ENCODE measurements around the gene MR1.
A peak's percentile ranks its signal among the peaks of the same experiment; 100 is the strongest.

The MR1 gene

GRCh38 chr1:181100015-181100905 lies 66.5 kb downstream of the MR1 start:
- H3K27me3 ChIP-seq (ENCODE audit: control insufficient read depth, insufficient read depth, low read length, poor library complexity, severe bottlenecking), result peaks cover 17% of the 10 kb centered on the region
- no peak overlapping the region for H3K4me3 ChIP-seq (ENCODE audit: insufficient read depth, low read depth, low read length)
- H3K27ac ChIP-seq (ENCODE audit: insufficient read depth, low read depth, low read length, poor library complexity, severe bottlenecking), result no peak overlapping the region

GRCh38 chr1:181100934-181101333 lies 67.2 kb downstream of the MR1 start:
- H3K27me3 ChIP-seq (ENCODE audit: control insufficient read depth, insufficient read depth, low read length, poor library complexity, severe bottlenecking), result peaks cover 17% of the 10 kb centered on the region
- 74% methylated on average over 4 of the region's 4 CpGs for WGBS, 2 experiments
- H3K4me3 ChIP-seq (ENCODE audit: insufficient read depth, low read depth, low read length), result no peak overlapping the region
- H3K27ac ChIP-seq (ENCODE audit: insufficient read depth, low read depth, low read length, poor library complexity, severe bottlenecking), result no peak overlapping the region
- H3K4me1 ChIP-seq (ENCODE audit: control insufficient read depth, insufficient read depth, low read length), result peaks cover 68% of the 10 kb centered on the region
- no peaks in the 10 kb centered on the region for H3K36me3 ChIP-seq (ENCODE audit: control insufficient read depth, insufficient read depth, low read length)
- H3K9me3 ChIP-seq (ENCODE audit: control insufficient read depth, low read length), result no peaks in the 10 kb centered on the region

More at GRCh38 chr1:181100015-181100905, 66.5 kb downstream of the MR1 start:
- no peaks in the 10 kb centered on the region for H3K36me3 ChIP-seq (ENCODE audit: control insufficient read depth, insufficient read depth, low read length)
- 28 to 32% methylated on average over 10 of the region's 10 CpGs for WGBS, 2 experiments
- H3K9me3 ChIP-seq (ENCODE audit: control insufficient read depth, low read length), result no peaks in the 10 kb centered on the region
- peaks cover 73% of the 10 kb centered on the region for H3K4me1 ChIP-seq (ENCODE audit: control insufficient read depth, insufficient read depth, low read length)

- Histone ChIP-seq H3K9me3 (ENCODE audit: control insufficient read depth, low read length) (no peaks in the 10 kb centered on the region), H3K27ac (ENCODE audit: insufficient read depth, low read depth, low read length, poor library complexity, severe bottlenecking) (no peak overlapping the region), H3K27me3 (ENCODE audit: control insufficient read depth, insufficient read depth, low read length, poor library complexity, severe bottlenecking) (peaks cover 21% of the 10 kb centered on the region), H3K36me3 (ENCODE audit: control insufficient read depth, insufficient read depth, low read length) (no peaks in the 10 kb centered on the region), H3K4me1 (ENCODE audit: control insufficient read depth, insufficient read depth, low read length) (peaks cover 63% of the 10 kb centered on the region), H3K4me3 (ENCODE audit: insufficient read depth, low read depth, low read length) (no peak overlapping the region)
- 5 to 6% methylated on average over 9 of the region's 9 CpGs for WGBS, 2 experiments
Observed at GRCh38 chr1:181101581-181102226, 67.9 kb downstream of the MR1 start.

- H3K27me3 ChIP-seq (ENCODE audit: control insufficient read depth, insufficient read depth, low read length, poor library complexity, severe bottlenecking), result peaks cover 31% of the 10 kb centered on the region
- H3K36me3 ChIP-seq (ENCODE audit: control insufficient read depth, insufficient read depth, low read length), result no peaks in the 10 kb centered on the region
- no peak overlapping the region for H3K4me3 ChIP-seq (ENCODE audit: insufficient read depth, low read depth, low read length)
- no peak overlapping the region for H3K27ac ChIP-seq (ENCODE audit: insufficient read depth, low read depth, low read length, poor library complexity, severe bottlenecking)
- peaks cover 59% of the 10 kb centered on the region for H3K4me1 ChIP-seq (ENCODE audit: control insufficient read depth, insufficient read depth, low read length)
- no peaks in the 10 kb centered on the region for H3K9me3 ChIP-seq (ENCODE audit: control insufficient read depth, low read length)
Observed at GRCh38 chr1:181102841-181103240, 69.1 kb downstream of the MR1 start.

- Histone ChIP-seq H3K27me3 (ENCODE audit: control insufficient read depth, insufficient read depth, low read length, poor library complexity, severe bottlenecking) (peaks cover 33% of the 10 kb centered on the region), H3K36me3 (ENCODE audit: control insufficient read depth, insufficient read depth, low read length) (no peaks in the 10 kb centered on the region), H3K27ac (ENCODE audit: insufficient read depth, low read depth, low read length, poor library complexity, severe bottlenecking) (no peak overlapping the region), H3K9me3 (ENCODE audit: control insufficient read depth, low read length) (no peaks in the 10 kb centered on the region), H3K4me3 (ENCODE audit: insufficient read depth, low read depth, low read length) (peak overlapping the region; percentile 57), H3K4me1 (ENCODE audit: control insufficient read depth, insufficient read depth, low read length) (peaks cover 60% of the 10 kb centered on the region)
- 96% methylated on average over 7 of the region's 7 CpGs for WGBS, 2 experiments
Observed at GRCh38 chr1:181103399-181103798, 69.6 kb downstream of the MR1 start.

- H3K27me3 ChIP-seq (ENCODE audit: control insufficient read depth, insufficient read depth, low read length, poor library complexity, severe bottlenecking), result peaks cover 33% of the 10 kb centered on the region
- 22 to 24% methylated on average over 17 of the region's 17 CpGs for WGBS, 2 experiments
- peaks cover 63% of the 10 kb centered on the region for H3K4me1 ChIP-seq (ENCODE audit: control insufficient read depth, insufficient read depth, low read length)
- H3K9me3 ChIP-seq (ENCODE audit: control insufficient read depth, low read length), result no peaks in the 10 kb centered on the region
- H3K27ac ChIP-seq (ENCODE audit: insufficient read depth, low read depth, low read length, poor library complexity, severe bottlenecking), result peak overlapping the region; percentile 96
- no peaks in the 10 kb centered on the region for H3K36me3 ChIP-seq (ENCODE audit: control insufficient read depth, insufficient read depth, low read length)
- H3K4me3 ChIP-seq (ENCODE audit: insufficient read depth, low read depth, low read length), result peak overlapping the region; percentile 57
Observed at GRCh38 chr1:181104042-181104789, 70.4 kb downstream of the MR1 start.

GRCh38 chr1:181104790-181105133 lies 71.0 kb downstream of the MR1 start:
- WGBS, 2 experiments, result 0% methylated on average over 28 of the region's 28 CpGs
- H3K9me3 ChIP-seq (ENCODE audit: control insufficient read depth, low read length), result no peaks in the 10 kb centered on the region
- peaks cover 29% of the 10 kb centered on the region for H3K27me3 ChIP-seq (ENCODE audit: control insufficient read depth, insufficient read depth, low read length, poor library complexity, severe bottlenecking)
- H3K4me3 ChIP-seq (ENCODE audit: insufficient read depth, low read depth, low read length), result peak overlapping the region; percentile 57
- peak overlapping the region; percentile 96 for H3K27ac ChIP-seq (ENCODE audit: insufficient read depth, low read depth, low read length, poor library complexity, severe bottlenecking)
- peaks cover 63% of the 10 kb centered on the region for H3K4me1 ChIP-seq (ENCODE audit: control insufficient read depth, insufficient read depth, low read length)
- no peaks in the 10 kb centered on the region for H3K36me3 ChIP-seq (ENCODE audit: control insufficient read depth, insufficient read depth, low read length)

- peak overlapping the region; percentile 57 for H3K4me3 ChIP-seq (ENCODE audit: insufficient read depth, low read depth, low read length)
- peak overlapping the region; percentile 96 for H3K27ac ChIP-seq (ENCODE audit: insufficient read depth, low read depth, low read length, poor library complexity, severe bottlenecking)
- H3K27me3 ChIP-seq (ENCODE audit: control insufficient read depth, insufficient read depth, low read length, poor library complexity, severe bottlenecking), result peaks cover 23% of the 10 kb centered on the region
- H3K9me3 ChIP-seq (ENCODE audit: control insufficient read depth, low read length), result no peaks in the 10 kb centered on the region
- no peaks in the 10 kb centered on the region for H3K36me3 ChIP-seq (ENCODE audit: control insufficient read depth, insufficient read depth, low read length)
- peaks cover 63% of the 10 kb centered on the region for H3K4me1 ChIP-seq (ENCODE audit: control insufficient read depth, insufficient read depth, low read length)
- WGBS, 2 experiments, result 0 to 1% methylated on average over 104 of the region's 104 CpGs
Observed at GRCh38 chr1:181105134-181106021, 71.6 kb downstream of the MR1 start.

- peaks cover 60% of the 10 kb centered on the region for H3K4me1 ChIP-seq (ENCODE audit: control insufficient read depth, insufficient read depth, low read length)
- H3K27ac ChIP-seq (ENCODE audit: insufficient read depth, low read depth, low read length, poor library complexity, severe bottlenecking), result peak overlapping the region; percentile 79
- H3K27me3 ChIP-seq (ENCODE audit: control insufficient read depth, insufficient read depth, low read length, poor library complexity, severe bottlenecking), result peaks cover 17% of the 10 kb centered on the region
- 50 to 54% methylated on average over 3 of the region's 3 CpGs for WGBS, 2 experiments
- H3K36me3 ChIP-seq (ENCODE audit: control insufficient read depth, insufficient read depth, low read length), result no peaks in the 10 kb centered on the region
- H3K4me3 ChIP-seq (ENCODE audit: insufficient read depth, low read depth, low read length), result peak overlapping the region; percentile 26
- no peaks in the 10 kb centered on the region for H3K9me3 ChIP-seq (ENCODE audit: control insufficient read depth, low read length)
Observed at GRCh38 chr1:181106022-181106312, 72.2 kb downstream of the MR1 start.

All from ectodermal cell (in vitro differentiated cells).